H9 (cell line): ENCODE measurements around the gene SPATA17. TPM values are rescaled to one million over a fixed set of nuclear protein-coding genes. Genes with fewer than 3 reads are reported as not detected.

ENCODE experiments used
- DNase-seq: peaks from one replicate; pipeline ENCODE4 v3.0.0-alpha.2; 2017
- H2AFZ ChIP-seq: one replicate; pipeline ENCODE4 v1.6.1; 2013; ENCODE audit warnings: mild to moderate bottlenecking, low read length, control low read depth, moderate library complexity
- H2AK5ac ChIP-seq: 2 replicates; pipeline ENCODE4 v1.6.1; 2013; ENCODE audit warnings: low read length, control low read depth, mixed read lengths; ENCODE audit not compliant: insufficient read length
- H2BK120ac ChIP-seq: one replicate; pipeline ENCODE4 v1.6.1; 2013; ENCODE audit warnings: low read depth, mild to moderate bottlenecking, low read length, control low read depth, inconsistent platforms; ENCODE audit not compliant: poor library complexity, severe bottlenecking
- H2BK12ac ChIP-seq: 2 replicates; pipeline ENCODE4 v1.6.1; 2013; ENCODE audit warnings: low read length, control low read depth, mixed read lengths, low read depth; ENCODE audit not compliant: insufficient read length
- H2BK15ac ChIP-seq: 2 replicates; pipeline ENCODE4 v1.6.1; 2013; ENCODE audit warnings: low read depth, low read length, control low read depth
- H2BK20ac ChIP-seq: one replicate; pipeline ENCODE4 v1.6.1; 2013; ENCODE audit warnings: low read depth, mild to moderate bottlenecking, low read length, control low read depth, inconsistent platforms; ENCODE audit not compliant: poor library complexity, severe bottlenecking
- H2BK5ac ChIP-seq: 2 replicates; pipeline ENCODE4 v1.6.1; 2013; ENCODE audit warnings: low read length, control low read depth, mixed read lengths; ENCODE audit not compliant: insufficient read length
- H3K14ac ChIP-seq: 2 replicates; pipeline ENCODE4 v1.6.1; 2013; ENCODE audit warnings: low read length, control low read depth; ENCODE audit not compliant: insufficient read depth
- H3K18ac ChIP-seq: 2 replicates; pipeline ENCODE4 v1.6.1; 2013; ENCODE audit warnings: low read depth, mild to moderate bottlenecking, mixed read lengths, low read length, control low read depth; ENCODE audit not compliant: insufficient read length
- H3K23ac ChIP-seq: 2 replicates; pipeline ENCODE4 v1.6.1; 2013; ENCODE audit warnings: low read length, control low read depth, mixed read lengths, low read depth; ENCODE audit not compliant: insufficient read length
- H3K23me2 ChIP-seq: 2 replicates; pipeline ENCODE4 v1.6.1; 2013; ENCODE audit warnings: low read depth, mild to moderate bottlenecking, mixed read lengths, low read length, control low read depth; ENCODE audit not compliant: insufficient read length, poor library complexity, severe bottlenecking
- H3K27ac ChIP-seq: 2 replicates; pipeline ENCODE4 v1.5.1; 2013; ENCODE audit warnings: low read length, control low read depth, mixed read lengths, low read depth; ENCODE audit not compliant: insufficient read length
- H3K27me3 ChIP-seq: 2 replicates; pipeline ENCODE4 v1.6.1; 2013; ENCODE audit warnings: low read length, control low read depth, inconsistent platforms; ENCODE audit not compliant: insufficient read depth
- H3K4ac ChIP-seq: 2 replicates; pipeline ENCODE4 v1.6.1; 2013; ENCODE audit warnings: low read depth, mild to moderate bottlenecking, control low read depth, inconsistent platforms, low read length, moderate library complexity
- H3K4me1 ChIP-seq: 2 replicates; pipeline ENCODE4 v1.6.1; 2013; ENCODE audit warnings: low read length, control low read depth, inconsistent platforms; ENCODE audit not compliant: insufficient read depth
- H3K4me2 ChIP-seq: 2 replicates; pipeline ENCODE4 v1.6.1; 2013; ENCODE audit warnings: low read length, control low read depth, mixed read lengths; ENCODE audit not compliant: insufficient read length, insufficient read depth
- H3K56ac ChIP-seq: 2 replicates; pipeline ENCODE4 v1.6.1; 2013; ENCODE audit warnings: low read depth, mild to moderate bottlenecking, mixed read lengths, low read length, control low read depth; ENCODE audit not compliant: insufficient read length
- H3K79me1 ChIP-seq: 2 replicates; pipeline ENCODE4 v1.6.1; 2013; ENCODE audit warnings: low read depth, mild to moderate bottlenecking, moderate library complexity, low read length, control low read depth, inconsistent platforms; ENCODE audit not compliant: insufficient read depth, poor library complexity, severe bottlenecking
- H3K79me2 ChIP-seq: 2 replicates; pipeline ENCODE4 v1.6.1; 2013; ENCODE audit warnings: low read length, control low read depth, inconsistent platforms; ENCODE audit not compliant: insufficient read depth
- H3K9ac ChIP-seq: 2 replicates; pipeline ENCODE4 v1.6.1; 2013; ENCODE audit warnings: low read length, control low read depth, mixed read lengths; ENCODE audit not compliant: insufficient read length; ENCODE audit errors: extremely low read depth
- H3K9me3 ChIP-seq: one replicate; pipeline ENCODE4 v1.6.1; 2013; ENCODE audit warnings: low read depth, low read length, inconsistent platforms; ENCODE audit not compliant: control insufficient read depth
- H3T11ph ChIP-seq: one replicate; pipeline ENCODE4 v1.6.1; 2013; ENCODE audit warnings: mild to moderate bottlenecking, low read length, control low read depth, inconsistent platforms
- H4K20me1 ChIP-seq: one replicate; pipeline ENCODE4 v1.6.1; 2013; ENCODE audit not compliant: control insufficient read depth, insufficient read length, insufficient read depth
- H4K5ac ChIP-seq: 2 replicates; pipeline ENCODE4 v1.6.1; 2013; ENCODE audit warnings: low read depth, mild to moderate bottlenecking, mixed read lengths, low read length, control low read depth; ENCODE audit not compliant: insufficient read length
- H4K8ac ChIP-seq: replicated peaks from 2 replicates; pipeline ENCODE4 v1.6.1; 2013; ENCODE audit warnings: low read length, control low read depth, mixed read lengths, low read depth; ENCODE audit not compliant: insufficient read length
- H4K91ac ChIP-seq: 2 replicates; pipeline ENCODE4 v1.6.1; 2013; ENCODE audit warnings: low read depth, mild to moderate bottlenecking, moderate library complexity, mixed read lengths, low read length, control low read depth; ENCODE audit not compliant: insufficient read length
- H3K27ac Mint-ChIP-seq, 3 experiments: 2 replicates in 2 of 3; 3 replicates in 1 of 3; pipeline ENCODE4 v1.8.0; 2020 to 2021; ENCODE audit warnings: mixed read lengths in 3 of 3, mild to moderate bottlenecking in 1 of 3, moderate library complexity in 1 of 3
- H3K27me3 Mint-ChIP-seq: 2 replicates; pipeline ENCODE4 v1.8.0; 2021; ENCODE audit warnings: low read depth, mild to moderate bottlenecking, moderate library complexity, mixed read lengths
- H3K36me3 Mint-ChIP-seq, 3 experiments: 2 replicates in 2 of 3; 3 replicates in 1 of 3; pipeline ENCODE4 v1.8.0; 2020 to 2021; ENCODE audit warnings: low read depth in 3 of 3, mixed read lengths in 3 of 3; ENCODE audit not compliant: insufficient read depth in 1 of 3
- H3K4me1 Mint-ChIP-seq, 2 experiments: 2 replicates each; pipeline ENCODE4 v1.8.0; 2020; ENCODE audit warnings: mixed read lengths in 2 of 2
- H3K4me3 Mint-ChIP-seq, 2 experiments: 2 replicates in 1 of 2; 3 replicates in 1 of 2; pipeline ENCODE4 v1.8.0; 2020 to 2021; ENCODE audit warnings: mild to moderate bottlenecking in 2 of 2, mixed read lengths in 2 of 2, moderate library complexity in 1 of 2
- H3K9me3 Mint-ChIP-seq, 2 experiments: 2 replicates in 1 of 2; 3 replicates in 1 of 2; pipeline ENCODE4 v1.8.0; 2020; ENCODE audit warnings: mild to moderate bottlenecking in 2 of 2, mixed read lengths in 2 of 2, moderate library complexity in 1 of 2
- WGBS: extraction: QIAGEN DNeasy Blood & Tissue Kit; methylation state at CpG from one replicate; pipeline ENCODE4 v1.1.7; 2013; ENCODE audit warnings: missing lambda C conversion rate, low lambda C conversion rate, mixed read lengths; ENCODE audit not compliant: insufficient read length; ENCODE audit errors: extremely low coverage; 5-methylcytosine and 5-hydroxymethylcytosine counted together
- total RNA-seq: library from RNA; stranded (reverse); gene quantifications from 2 replicates; pipeline ENCODE4 v1.2.1, GENCODE V29; 2021
- TF ChIP-seq, protein P1 (sequence below): fragments of 200-600 bp; sonication (generic); conservative IDR thresholded peaks from 3 replicates; pipeline ENCODE4 v1.8.0; 2021; ENCODE audit warnings: antibody characterized with exemption, mild to moderate bottlenecking

Gene SPATA17
- total RNA-seq, 1 experiment from 2014 or later, result 0.44 TPM

DNA sequence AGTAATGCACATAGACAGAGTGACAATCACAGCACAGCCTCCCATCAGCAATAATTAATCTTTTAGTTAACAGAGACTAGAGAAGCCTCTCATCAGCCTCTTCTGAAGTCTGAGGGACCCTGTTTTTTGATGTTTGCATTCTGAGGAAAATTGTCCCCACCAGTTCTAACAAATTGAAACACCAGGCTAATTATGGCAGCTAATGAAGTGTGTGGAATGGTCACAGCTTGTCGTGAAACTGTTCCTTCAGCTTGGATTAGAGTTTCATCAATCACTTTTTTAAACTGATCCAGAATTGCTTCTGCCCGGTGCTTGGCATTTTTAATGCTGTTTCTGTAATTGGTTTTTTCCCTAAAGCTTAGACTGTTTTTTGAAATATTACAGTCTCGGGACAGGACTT, 208.0 kb downstream of the SPATA17 start:
- H4K8ac ChIP-seq, result no peak overlapping the region
- Mint-ChIP-seq H3K4me3 (no peak overlapping the region), H3K36me3 (no peaks in the 10 kb centered on the region), H3K9me3 (no peaks in the 10 kb centered on the region), H3K27me3 (no peaks in the 10 kb centered on the region), H3K4me1 (peaks cover 2 to 4% of the 10 kb centered on the region in 2 experiments; a peak in 2 of 4 replicates), H3K27ac (no peak overlapping the region)
- H4K20me1 ChIP-seq, result no peaks in the 10 kb centered on the region
- H3K79me2 ChIP-seq, result no peaks in the 10 kb centered on the region
- H3K9ac ChIP-seq, result no peak overlapping the region
- H3K27ac ChIP-seq, result no peak overlapping the region
- H3K4ac ChIP-seq, result no peak overlapping the region
- H3K9me3 ChIP-seq, result no peaks in the 10 kb centered on the region
- H3K79me1 ChIP-seq, result no peaks in the 10 kb centered on the region
- H3K27me3 ChIP-seq, result no peaks in the 10 kb centered on the region
- no peak overlapping the region for H2AK5ac ChIP-seq
- H2BK5ac ChIP-seq, result no peak overlapping the region
- WGBS, result no CpG with 5 or more reads among the region's 3 CpGs
- no peak for DNase-seq
- H2BK15ac ChIP-seq, result no peak overlapping the region
- H2BK120ac ChIP-seq, result no peak overlapping the region
- H2BK20ac ChIP-seq, result no peak overlapping the region
- H3K4me2 ChIP-seq, result no peak overlapping the region
- H3K56ac ChIP-seq, result no peak overlapping the region
- no peak overlapping the region for H3K14ac ChIP-seq
- no peaks in the 10 kb centered on the region; the same call in 1 of the 2 replicates for H3K4me1 ChIP-seq
- no peak overlapping the region for H4K91ac ChIP-seq
- no peak overlapping the region for H2AFZ ChIP-seq
- no peak overlapping the region for H3K18ac ChIP-seq
- H4K5ac ChIP-seq, result no peak overlapping the region
- no peak overlapping the region for H2BK12ac ChIP-seq
- TF ChIP-seq, protein P1, sequence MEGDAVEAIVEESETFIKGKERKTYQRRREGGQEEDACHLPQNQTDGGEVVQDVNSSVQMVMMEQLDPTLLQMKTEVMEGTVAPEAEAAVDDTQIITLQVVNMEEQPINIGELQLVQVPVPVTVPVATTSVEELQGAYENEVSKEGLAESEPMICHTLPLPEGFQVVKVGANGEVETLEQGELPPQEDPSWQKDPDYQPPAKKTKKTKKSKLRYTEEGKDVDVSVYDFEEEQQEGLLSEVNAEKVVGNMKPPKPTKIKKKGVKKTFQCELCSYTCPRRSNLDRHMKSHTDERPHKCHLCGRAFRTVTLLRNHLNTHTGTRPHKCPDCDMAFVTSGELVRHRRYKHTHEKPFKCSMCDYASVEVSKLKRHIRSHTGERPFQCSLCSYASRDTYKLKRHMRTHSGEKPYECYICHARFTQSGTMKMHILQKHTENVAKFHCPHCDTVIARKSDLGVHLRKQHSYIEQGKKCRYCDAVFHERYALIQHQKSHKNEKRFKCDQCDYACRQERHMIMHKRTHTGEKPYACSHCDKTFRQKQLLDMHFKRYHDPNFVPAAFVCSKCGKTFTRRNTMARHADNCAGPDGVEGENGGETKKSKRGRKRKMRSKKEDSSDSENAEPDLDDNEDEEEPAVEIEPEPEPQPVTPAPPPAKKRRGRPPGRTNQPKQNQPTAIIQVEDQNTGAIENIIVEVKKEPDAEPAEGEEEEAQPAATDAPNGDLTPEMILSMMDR, result no peak
- H3K23me2 ChIP-seq, result no peaks in the 10 kb centered on the region
- no peak overlapping the region for H3K23ac ChIP-seq
- H3T11ph ChIP-seq, result no peak overlapping the region
